BJ (cell line): ENCODE results near the gene DNAH3. TPM values are rescaled to one million over a fixed set of nuclear protein-coding genes. Genes with fewer than 3 reads are reported as not detected.

Experiments
- CTCF ChIA-PET: fragments of 350-600 bp; formaldehyde crosslinking; extraction: SDS; loops from one replicate; lab custom pipeline; 2021; ENCODE audit warnings: antibody characterized with exemption, inconsistent platforms; lab: Yijun Ruan, JAX
- POLR2A ChIA-PET: fragments of 300-600 bp; sonication (Branson Sonifier 250); formaldehyde crosslinking; extraction: SDS; loops from one replicate; lab custom pipeline; 2021; ENCODE audit warnings: antibody characterized with exemption; lab: Charles Lee
- DNase-seq: peaks from one replicate; pipeline ENCODE4 v3.0.0-alpha.2; 2011; ENCODE audit warnings: low read depth
- H3K27me3 ChIP-seq: 2 replicates; pipeline ENCODE4 v1.6.0; 2011; ENCODE audit warnings: low read length; ENCODE audit not compliant: control insufficient read depth, insufficient read depth
- H3K36me3 ChIP-seq: 2 replicates; pipeline ENCODE4 v1.5.1; 2011; ENCODE audit warnings: low read length; ENCODE audit not compliant: control insufficient read depth, insufficient read depth
- H3K4me3 ChIP-seq: 2 replicates; pipeline ENCODE4 v1.5.1; 2011; ENCODE audit warnings: low read depth, mild to moderate bottlenecking, control low read depth, low read length
- polyA plus RNA-seq: library from polyadenylated mRNA; depleted of rRNA; stranded (reverse); fragments of >200 nt; gene quantifications from 2 replicates; pipeline ENCODE4 v1.2.3, GENCODE V29; 2011
- TF ChIP-seq, protein P1 (sequence below): IDR thresholded peaks from 2 replicates; pipeline ENCODE4 v1.5.1; 2011; ENCODE audit warnings: low read depth, mild to moderate bottlenecking, control low read depth, inconsistent platforms, low read length, moderate library complexity; ENCODE audit not compliant: insufficient read depth

The DNAH3 gene
- polyA plus RNA-seq, 1 experiment = not detected

- H3K4me3 ChIP-seq = no peak overlapping the region
- H3K27me3 ChIP-seq = no peaks in the 10 kb centered on the region
- ChIA-PET CTCF (no interaction called here), POLR2A (no interaction called here)
- DNase-seq = no peak
- TF ChIP-seq, protein P1, sequence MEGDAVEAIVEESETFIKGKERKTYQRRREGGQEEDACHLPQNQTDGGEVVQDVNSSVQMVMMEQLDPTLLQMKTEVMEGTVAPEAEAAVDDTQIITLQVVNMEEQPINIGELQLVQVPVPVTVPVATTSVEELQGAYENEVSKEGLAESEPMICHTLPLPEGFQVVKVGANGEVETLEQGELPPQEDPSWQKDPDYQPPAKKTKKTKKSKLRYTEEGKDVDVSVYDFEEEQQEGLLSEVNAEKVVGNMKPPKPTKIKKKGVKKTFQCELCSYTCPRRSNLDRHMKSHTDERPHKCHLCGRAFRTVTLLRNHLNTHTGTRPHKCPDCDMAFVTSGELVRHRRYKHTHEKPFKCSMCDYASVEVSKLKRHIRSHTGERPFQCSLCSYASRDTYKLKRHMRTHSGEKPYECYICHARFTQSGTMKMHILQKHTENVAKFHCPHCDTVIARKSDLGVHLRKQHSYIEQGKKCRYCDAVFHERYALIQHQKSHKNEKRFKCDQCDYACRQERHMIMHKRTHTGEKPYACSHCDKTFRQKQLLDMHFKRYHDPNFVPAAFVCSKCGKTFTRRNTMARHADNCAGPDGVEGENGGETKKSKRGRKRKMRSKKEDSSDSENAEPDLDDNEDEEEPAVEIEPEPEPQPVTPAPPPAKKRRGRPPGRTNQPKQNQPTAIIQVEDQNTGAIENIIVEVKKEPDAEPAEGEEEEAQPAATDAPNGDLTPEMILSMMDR = 0 out of 2 replicates have a peak, but pooled peaks have one; percentile 7
- peaks cover 2% of the 10 kb centered on the region; the same call in 1 of the 2 replicates for H3K36me3 ChIP-seq
Observed at GRCh38 chr16:20928774-20929411, 221.8 kb downstream of the DNAH3 start.

DNA sequence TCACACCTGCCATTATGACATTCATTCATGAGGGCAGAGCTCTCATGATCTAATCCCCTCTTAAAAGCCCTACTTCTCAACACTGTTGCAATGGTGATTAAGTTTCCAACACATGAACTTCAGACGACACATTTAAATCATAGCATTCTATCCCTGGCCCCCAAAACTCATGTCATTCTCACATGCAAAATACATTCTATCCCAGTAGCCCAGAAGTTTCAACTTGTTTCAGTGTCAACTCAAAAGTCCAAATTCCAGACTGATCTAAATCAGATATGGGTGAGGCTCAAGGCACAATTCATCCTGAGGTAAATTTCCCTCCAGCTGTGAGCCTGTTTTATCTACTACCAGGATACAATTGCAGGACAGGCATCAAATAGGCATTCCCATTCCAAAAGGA lies 224.9 kb downstream of the DNAH3 start:
- TF ChIP-seq, protein P1 = no peak
- Histone ChIP-seq H3K36me3 (peaks cover 2% of the 10 kb centered on the region; the same call in 1 of the 2 replicates), H3K4me3 (no peak overlapping the region), H3K27me3 (no peaks in the 10 kb centered on the region)
- POLR2A ChIA-PET = no interaction called here
- DNase-seq = no peak
- CTCF ChIA-PET = no interaction called here

DNA sequence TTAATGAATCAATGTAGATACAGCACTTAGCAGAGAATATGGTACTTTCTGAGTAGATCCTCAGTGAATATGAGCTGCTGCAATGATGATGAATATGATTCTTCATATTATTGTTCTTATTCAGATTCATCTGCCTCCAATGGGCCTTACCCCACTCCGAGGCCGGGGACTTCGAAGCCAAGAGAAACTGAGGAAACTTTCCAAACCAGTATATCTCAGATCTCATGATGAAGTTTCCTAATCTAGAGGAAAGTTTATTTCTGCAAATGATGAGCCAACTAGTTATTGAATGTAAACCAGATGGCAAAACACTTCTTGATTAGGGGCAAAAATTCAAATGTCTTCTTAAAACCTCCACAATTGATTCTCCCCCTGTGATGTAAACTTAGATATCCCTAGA lies 226.8 kb downstream of the DNAH3 start:
- no peak for DNase-seq
- Histone ChIP-seq H3K27me3 (no peaks in the 10 kb centered on the region), H3K36me3 (peaks cover 2% of the 10 kb centered on the region; the same call in 1 of the 2 replicates), H3K4me3 (no peak overlapping the region)
- TF ChIP-seq, protein P1 = no peak
- ChIA-PET POLR2A (no interaction called here), CTCF (no interaction called here)

- CTCF ChIA-PET = interaction anchor here (0.7 kb wide), 1 partner anchor 11 kb away, joined by 3 read pairs; no protein-coding TSS in a partner anchor
- POLR2A ChIA-PET = interaction anchor here (0.6 kb wide), 1 partner anchor 177 kb away, joined by 3 read pairs; no protein-coding TSS in a partner anchor
Observed at GRCh38 chr16:20920799-20921198, 229.8 kb downstream of the DNAH3 start.

DNA sequence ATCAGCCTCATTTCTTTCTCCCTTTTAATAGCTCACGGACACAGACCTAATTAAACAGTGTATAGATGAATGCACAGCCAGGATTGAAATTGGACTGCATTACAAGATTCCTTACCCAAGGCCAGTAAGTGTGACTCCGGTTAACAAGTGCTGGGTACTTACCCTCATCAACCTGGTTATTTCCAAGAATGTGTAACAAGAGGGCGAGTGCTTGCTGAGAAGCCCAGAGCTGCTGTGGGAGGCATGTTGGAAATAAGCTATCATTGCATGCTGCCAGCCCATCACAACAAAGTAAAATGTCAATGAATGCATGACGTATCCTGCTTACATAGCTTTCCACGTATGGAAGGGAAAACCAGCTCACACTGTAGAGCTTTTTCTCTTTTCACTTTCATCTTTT lies 230.6 kb downstream of the DNAH3 start:
- ChIA-PET CTCF (no interaction called here), POLR2A (interaction anchor here (1.1 kb wide), 1 partner anchor 9 kb away, joined by 4 read pairs; no protein-coding TSS in a partner anchor)
- no peak for DNase-seq
- Histone ChIP-seq H3K4me3 (no peak overlapping the region), H3K27me3 (no peaks in the 10 kb centered on the region), H3K36me3 (peaks cover 2% of the 10 kb centered on the region; the same call in 1 of the 2 replicates)
- TF ChIP-seq, protein P1 = no peak

More at GRCh38 chr16:20920799-20921198, 229.8 kb downstream of the DNAH3 start:
- Histone ChIP-seq H3K27me3 (no peaks in the 10 kb centered on the region), H3K36me3 (peaks cover 2% of the 10 kb centered on the region), H3K4me3 (no peak overlapping the region)
- DNase-seq = no peak
- TF ChIP-seq, protein P1 = no peak
